AG04450 (cell line): ENCODE data around the gene PI16. TPM values are rescaled to one million over a fixed set of nuclear protein-coding genes. Genes with fewer than 3 reads are reported as not detected.

Source experiments
- CTCF ChIA-PET: fragments of 300-600, 350-600 bp; formaldehyde crosslinking; extraction: SDS; loops from one replicate; lab custom pipeline; 2022; ENCODE audit warnings: antibody characterized with exemption, inconsistent platforms; lab: Charles Lee
- POLR2A ChIA-PET: fragments of 350-600 bp; formaldehyde crosslinking; extraction: SDS; loops from one replicate; lab custom pipeline; 2021; ENCODE audit warnings: antibody characterized with exemption, inconsistent platforms; lab: Yijun Ruan, JAX
- DNase-seq: peaks from one replicate; pipeline ENCODE4 v3.0.0-alpha.2; 2011; ENCODE audit warnings: low read depth, low spot score
- H3K27ac ChIP-seq: one replicate; pipeline ENCODE4 v1.5.1; 2012; ENCODE audit warnings: low read depth, low read length, control low read depth
- H3K27me3 ChIP-seq: one replicate; pipeline ENCODE4 v1.6.0; 2012; ENCODE audit warnings: low read length; ENCODE audit not compliant: control insufficient read depth, insufficient read depth
- H3K4me3 ChIP-seq: 2 replicates; pipeline ENCODE4 v1.5.1; 2011; ENCODE audit warnings: mild to moderate bottlenecking, low read depth, low read length, control low read depth
- H3K9me3 ChIP-seq: 2 replicates; pipeline ENCODE4 v1.5.1; 2012; ENCODE audit warnings: low read length; ENCODE audit not compliant: control insufficient read depth, insufficient read depth
- CTCF ChIP-seq: IDR thresholded peaks from 2 replicates; pipeline ENCODE4 v1.5.1; 2011; ENCODE audit warnings: low read depth, low read length, control low read depth, inconsistent platforms
- polyA minus RNA-seq: library from RNA; depleted of rRNA, polyadenylated mRNA; stranded (reverse); fragments of >200 nt; gene quantifications from 2 replicates; pipeline ENCODE4 v1.2.3, GENCODE V29; 2011; rRNA and poly(A)+ RNA removed
- polyA plus RNA-seq: library from polyadenylated mRNA; depleted of rRNA; stranded (reverse); fragments of >200 nt; gene quantifications from 2 replicates; pipeline ENCODE4 v1.2.3, GENCODE V29; 2011; rRNA removed

The PI16 gene
- 0.05 and 0.11 TPM in 2 replicates for polyA plus RNA-seq
- not detected in 2 replicates for polyA minus RNA-seq

GRCh38 chr6:36954262-36954931 is at the start of gene PI16:
PI16 (plus strand) TSS chr6:36954738; CDS start chr6:36954761, 23 bp downstream.
- DNase-seq, result no peak
- H3K27me3 ChIP-seq, result no peaks in the 10 kb centered on the region
- H3K9me3 ChIP-seq, result peaks cover 2% of the 10 kb centered on the region; the same call in 1 of the 2 replicates
- TF ChIP-seq CTCF, result no peak
- POLR2A ChIA-PET, result no interaction called here
- CTCF ChIA-PET, result interaction anchor here (1.2 kb wide), 1 partner anchor 69 kb away, joined by 3 read pairs; no protein-coding TSS in a partner anchor
- H3K4me3 ChIP-seq, result no peak within 1 kb of the TSS
- H3K27ac ChIP-seq, result no peak within 1 kb of the TSS

- no peak overlapping the region for H3K27ac ChIP-seq
- CTCF ChIA-PET, result interaction anchor here (1.0 to 2.3 kb wide), 5 partner anchors 20 to 145 kb away, joined by 3 to 13 read pairs (median 4); no protein-coding TSS in a partner anchor
- H3K9me3 ChIP-seq, result no peaks in the 10 kb centered on the region
- H3K4me3 ChIP-seq, result no peak overlapping the region
- no peaks in the 10 kb centered on the region for H3K27me3 ChIP-seq
- TF ChIP-seq CTCF, result no peak
- POLR2A ChIA-PET, result interaction anchor here (1.7 kb wide), 1 partner anchor 19 kb away, joined by 6 read pairs; the partner anchor contains the start of gene C6orf89
- DNase-seq, result no peak
Measured at GRCh38 chr6:36904851-36905393, 49.6 kb upstream of the PI16 start.

DNA sequence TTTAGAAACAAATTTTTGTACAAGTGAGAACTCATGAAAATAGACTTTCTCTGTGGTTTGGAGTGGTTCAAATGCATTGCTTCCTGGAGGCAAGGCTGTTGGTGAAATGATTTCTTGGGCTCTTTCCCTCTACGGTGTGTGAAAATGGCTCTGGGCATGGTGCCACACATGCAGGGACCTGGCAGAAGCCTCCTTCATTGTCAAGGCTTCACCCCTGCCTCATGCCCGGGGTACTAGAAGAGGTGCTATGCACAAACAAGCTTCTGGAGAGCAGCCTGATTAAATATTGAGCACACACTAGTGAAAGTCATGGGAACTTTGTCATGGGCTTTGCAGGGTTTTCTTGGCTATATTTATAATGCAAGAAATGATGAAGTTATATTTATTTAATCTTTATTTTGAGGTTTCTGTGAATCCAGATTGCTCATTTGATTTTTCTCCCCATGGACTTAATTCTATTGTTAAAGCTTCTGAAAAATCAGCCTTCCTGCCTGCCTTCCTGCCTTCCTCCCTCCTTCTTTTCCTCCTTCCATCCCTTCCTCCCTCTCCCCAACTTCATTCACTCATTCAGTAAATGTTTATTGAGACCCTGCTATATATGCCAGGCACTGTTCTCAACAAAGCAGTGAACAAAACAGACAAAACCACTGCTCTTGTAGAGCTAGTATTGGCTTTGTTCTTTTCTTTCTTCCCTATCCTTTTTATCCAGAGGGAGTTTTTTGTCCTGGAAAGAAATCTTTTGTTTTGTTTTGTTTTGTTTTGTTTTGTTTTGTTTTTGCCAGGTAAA is 47.8 kb upstream of the PI16 start:
- no peaks in the 10 kb centered on the region for H3K9me3 ChIP-seq
- H3K27ac ChIP-seq, result no peak overlapping the region
- H3K27me3 ChIP-seq, result no peaks in the 10 kb centered on the region
- ChIA-PET POLR2A (no interaction called here), CTCF (interaction anchor here (0.7 to 1.7 kb wide), 3 partner anchors 22 to 141 kb away, joined by 3 to 5 read pairs (median 5); no protein-coding TSS in a partner anchor)
- TF ChIP-seq CTCF, result no peak
- H3K4me3 ChIP-seq, result no peak overlapping the region
- DNase-seq, result no peak

DNA sequence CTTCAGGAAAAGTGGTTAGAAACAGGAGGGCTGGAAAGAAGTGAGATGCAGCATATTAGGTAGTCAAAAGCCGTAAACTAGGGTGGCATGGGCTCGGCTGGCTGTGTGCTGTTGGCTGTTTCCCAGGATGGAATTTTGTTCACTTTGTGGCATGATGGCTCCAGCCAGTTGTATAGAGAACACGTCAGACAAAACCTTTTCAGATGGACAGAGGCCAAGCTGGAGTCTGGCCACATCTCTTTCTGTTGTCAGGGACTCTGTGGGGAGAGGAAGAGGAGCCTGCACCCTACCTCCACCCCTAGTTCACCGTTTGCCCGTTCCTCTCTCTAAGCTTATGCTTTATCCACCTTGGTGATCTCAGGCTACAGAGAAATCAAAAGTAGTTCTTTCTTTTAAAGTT is 46.8 kb upstream of the PI16 start:
- Histone ChIP-seq H3K9me3 (no peaks in the 10 kb centered on the region), H3K27ac (no peak overlapping the region), H3K27me3 (no peaks in the 10 kb centered on the region), H3K4me3 (no peak overlapping the region)
- POLR2A ChIA-PET, result no interaction called here
- CTCF ChIA-PET, result interaction anchor here (0.6 to 1.7 kb wide), 3 partner anchors 110 to 302 kb away, joined by 3 to 5 read pairs (median 3); no protein-coding TSS in a partner anchor
- TF ChIP-seq CTCF, result no peak
- DNase-seq, result no peak
